Measurements from ENCODE around the gene LSR.

GRCh38 chr19:35254341-35255297 lies 5.8 kb downstream of the LSR start:
- TF ChIP-seq, protein P1, sequence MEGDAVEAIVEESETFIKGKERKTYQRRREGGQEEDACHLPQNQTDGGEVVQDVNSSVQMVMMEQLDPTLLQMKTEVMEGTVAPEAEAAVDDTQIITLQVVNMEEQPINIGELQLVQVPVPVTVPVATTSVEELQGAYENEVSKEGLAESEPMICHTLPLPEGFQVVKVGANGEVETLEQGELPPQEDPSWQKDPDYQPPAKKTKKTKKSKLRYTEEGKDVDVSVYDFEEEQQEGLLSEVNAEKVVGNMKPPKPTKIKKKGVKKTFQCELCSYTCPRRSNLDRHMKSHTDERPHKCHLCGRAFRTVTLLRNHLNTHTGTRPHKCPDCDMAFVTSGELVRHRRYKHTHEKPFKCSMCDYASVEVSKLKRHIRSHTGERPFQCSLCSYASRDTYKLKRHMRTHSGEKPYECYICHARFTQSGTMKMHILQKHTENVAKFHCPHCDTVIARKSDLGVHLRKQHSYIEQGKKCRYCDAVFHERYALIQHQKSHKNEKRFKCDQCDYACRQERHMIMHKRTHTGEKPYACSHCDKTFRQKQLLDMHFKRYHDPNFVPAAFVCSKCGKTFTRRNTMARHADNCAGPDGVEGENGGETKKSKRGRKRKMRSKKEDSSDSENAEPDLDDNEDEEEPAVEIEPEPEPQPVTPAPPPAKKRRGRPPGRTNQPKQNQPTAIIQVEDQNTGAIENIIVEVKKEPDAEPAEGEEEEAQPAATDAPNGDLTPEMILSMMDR (IDR thresholded peaks at IDR 0.05): no peak
- TF ChIP-seq EZH2 (IDR thresholded peaks at IDR 0.05; ENCODE audit: borderline replicate concordance, insufficient read depth, low read depth, low read length, poor library complexity, severe bottlenecking): no peak
